ENCODE results near the gene LDHD.
"Not testable (repeated sequence)": the region's sequence is repeated elsewhere in the genome, so short reads cannot be mapped to it uniquely, and the experiment has no call there.

LDHD gene

DNA sequence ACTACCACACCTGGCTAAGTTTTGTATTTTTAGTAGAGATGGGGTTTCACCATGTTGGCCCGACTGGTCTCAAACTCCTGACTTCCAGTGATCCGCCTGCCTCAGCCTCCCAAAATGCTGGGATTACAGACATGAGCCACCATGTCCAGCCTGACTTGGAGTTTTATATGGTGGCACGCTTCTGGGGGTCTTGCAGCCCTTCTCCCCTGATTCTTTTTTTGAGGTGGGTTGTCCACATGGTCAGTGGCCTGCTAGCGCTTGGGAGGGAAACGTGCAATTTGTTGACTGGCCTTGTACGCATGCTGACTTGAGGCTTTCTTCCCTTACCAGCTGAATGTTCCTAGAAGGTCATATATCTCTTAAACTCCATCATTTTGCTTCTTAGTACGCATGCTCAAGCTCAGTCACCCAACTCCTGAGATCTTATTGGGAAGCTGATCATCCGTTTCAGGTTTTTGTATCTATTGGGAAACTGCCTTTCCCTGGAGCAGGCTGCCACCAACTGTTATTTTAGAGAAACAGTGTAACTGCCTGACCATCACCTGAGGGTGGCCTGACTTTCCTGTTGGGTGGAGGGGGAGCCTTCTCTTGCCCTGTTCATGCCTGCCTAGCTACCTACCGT, 13.7 kb upstream of the LDHD start:
- Histone ChIP-seq H3K4me1 (ENCODE audit: low read length) (no peaks in the 10 kb centered on the region), H3K9me2 (replicated peaks; ENCODE audit: insufficient read depth, low read length) (no peaks in the 10 kb centered on the region), H3K4me3 (ENCODE audit: low read length) (no peak overlapping the region), H3K9ac (ENCODE audit: low read length) (no peak overlapping the region), H3K9me3 (replicated peaks; ENCODE audit: insufficient read depth, low read length) (no peaks in the 10 kb centered on the region), H3F3A (ENCODE audit: insufficient read depth, low read length) (no peaks in the 10 kb centered on the region), H3K4me2 (ENCODE audit: low read depth, low read length) (no peak overlapping the region), H3K36me3 (replicated peaks; ENCODE audit: insufficient read depth, low read length) (no peaks in the 10 kb centered on the region), H3K79me2 (ENCODE audit: low read length) (no peaks in the 10 kb centered on the region), H2AFZ (ENCODE audit: low read length) (no peak overlapping the region), H3K27me3 (replicated peaks; ENCODE audit: insufficient read depth, low read length) (no peaks in the 10 kb centered on the region), H3K27ac (ENCODE audit: low read length) (no peak overlapping the region), H4K20me1 (ENCODE audit: insufficient read depth, low read length) (no peaks in the 10 kb centered on the region)
- TF ChIP-seq EZH2phosphoT487 (IDR thresholded peaks at IDR 0.05; ENCODE audit: low read length) (no peak), EZH2 (optimal IDR thresholded peaks at IDR 0.05; ENCODE audit: low read depth, low read length) (no peak)
- TF ChIP-seq, protein P1, sequence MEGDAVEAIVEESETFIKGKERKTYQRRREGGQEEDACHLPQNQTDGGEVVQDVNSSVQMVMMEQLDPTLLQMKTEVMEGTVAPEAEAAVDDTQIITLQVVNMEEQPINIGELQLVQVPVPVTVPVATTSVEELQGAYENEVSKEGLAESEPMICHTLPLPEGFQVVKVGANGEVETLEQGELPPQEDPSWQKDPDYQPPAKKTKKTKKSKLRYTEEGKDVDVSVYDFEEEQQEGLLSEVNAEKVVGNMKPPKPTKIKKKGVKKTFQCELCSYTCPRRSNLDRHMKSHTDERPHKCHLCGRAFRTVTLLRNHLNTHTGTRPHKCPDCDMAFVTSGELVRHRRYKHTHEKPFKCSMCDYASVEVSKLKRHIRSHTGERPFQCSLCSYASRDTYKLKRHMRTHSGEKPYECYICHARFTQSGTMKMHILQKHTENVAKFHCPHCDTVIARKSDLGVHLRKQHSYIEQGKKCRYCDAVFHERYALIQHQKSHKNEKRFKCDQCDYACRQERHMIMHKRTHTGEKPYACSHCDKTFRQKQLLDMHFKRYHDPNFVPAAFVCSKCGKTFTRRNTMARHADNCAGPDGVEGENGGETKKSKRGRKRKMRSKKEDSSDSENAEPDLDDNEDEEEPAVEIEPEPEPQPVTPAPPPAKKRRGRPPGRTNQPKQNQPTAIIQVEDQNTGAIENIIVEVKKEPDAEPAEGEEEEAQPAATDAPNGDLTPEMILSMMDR (IDR thresholded peaks at IDR 0.05; ENCODE audit: low read length) = no peak
- no peak for DNase-seq

DNA sequence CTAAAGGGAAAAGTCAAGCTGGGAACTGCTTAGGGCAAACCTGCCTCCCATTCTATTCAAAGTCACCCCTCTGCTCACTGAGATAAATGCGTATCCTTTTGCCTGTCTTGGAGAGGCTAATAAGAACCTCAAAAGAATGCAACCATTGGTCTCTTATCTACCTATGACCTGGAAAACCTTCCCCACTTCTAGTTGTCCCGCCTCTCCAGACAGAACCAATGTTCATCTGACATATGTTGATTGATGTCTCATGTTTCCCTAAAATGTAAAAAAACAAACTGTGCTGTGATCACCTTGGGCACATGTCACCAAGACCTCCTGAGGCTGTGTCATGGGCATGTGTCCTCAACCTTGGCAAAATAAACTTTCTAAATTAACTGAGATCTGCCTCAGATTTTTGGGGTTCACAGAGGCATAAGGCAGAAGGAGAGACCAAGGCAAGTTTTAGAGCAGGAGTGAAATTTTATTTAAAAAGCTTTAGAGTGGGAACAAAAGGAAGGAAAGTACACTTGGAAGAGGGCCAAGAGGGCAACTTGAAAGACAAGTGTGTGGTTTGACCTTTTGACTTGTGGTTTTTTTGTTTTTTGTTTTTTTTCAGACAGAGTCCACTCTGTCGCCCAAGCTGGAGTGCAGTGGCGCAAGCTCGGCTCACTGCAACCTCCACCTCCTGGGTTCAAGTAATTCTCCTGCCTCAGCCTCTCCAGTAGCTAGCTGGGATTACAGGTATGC, 13.0 kb upstream of the LDHD start:
- peak; percentile 26 for DNase-seq
- not testable (repeated sequence) for H3K4me2 ChIP-seq (ENCODE audit: low read depth, low read length); H2AFZ ChIP-seq (ENCODE audit: low read length); H3K4me1 ChIP-seq (ENCODE audit: low read length); H3K79me2 ChIP-seq (ENCODE audit: low read length); H3K27me3 ChIP-seq (replicated peaks; ENCODE audit: insufficient read depth, low read length); H3K9me2 ChIP-seq (replicated peaks; ENCODE audit: insufficient read depth, low read length); H3K4me3 ChIP-seq (ENCODE audit: low read length); H3K9me3 ChIP-seq (replicated peaks; ENCODE audit: insufficient read depth, low read length); H4K20me1 ChIP-seq (ENCODE audit: insufficient read depth, low read length); H3K36me3 ChIP-seq (replicated peaks; ENCODE audit: insufficient read depth, low read length); H3K9ac ChIP-seq (ENCODE audit: low read length); H3F3A ChIP-seq (ENCODE audit: insufficient read depth, low read length); H3K27ac ChIP-seq (ENCODE audit: low read length)

DNA sequence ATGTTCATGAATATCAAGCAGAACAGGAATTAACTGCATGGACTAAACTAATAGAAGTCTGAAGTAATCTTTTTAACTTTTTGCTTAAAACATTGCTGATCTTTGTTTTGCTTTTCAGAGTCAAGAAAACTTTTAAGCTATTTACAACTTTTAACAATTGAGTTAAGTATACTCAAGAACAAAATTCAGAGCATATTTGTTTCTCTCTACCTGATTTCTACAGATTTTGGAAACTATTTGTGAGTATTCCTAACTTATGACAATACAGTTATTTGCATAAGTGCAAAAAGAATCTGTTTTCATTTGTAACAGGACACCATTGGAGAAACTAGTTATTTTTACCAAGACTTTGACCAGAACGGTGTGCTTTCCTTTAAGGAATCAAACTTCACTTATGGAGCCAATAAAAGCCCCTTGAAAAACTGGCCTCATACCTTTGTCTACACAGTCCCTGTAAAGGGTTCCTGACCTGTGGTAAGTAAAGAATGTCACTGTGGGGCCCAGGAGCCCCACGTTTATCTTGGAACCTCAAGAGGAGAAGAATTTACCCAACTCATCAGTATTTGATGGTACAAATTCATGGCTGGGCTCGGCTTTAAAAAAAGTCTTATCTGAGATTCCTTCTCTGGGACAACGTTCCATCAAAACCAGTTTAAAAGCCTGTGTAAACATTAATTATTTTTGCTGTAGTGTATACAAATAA, 11.3 kb upstream of the LDHD start:
- Histone ChIP-seq H3K4me2 (ENCODE audit: low read depth, low read length) (no peak overlapping the region), H3F3A (ENCODE audit: insufficient read depth, low read length) (no peaks in the 10 kb centered on the region), H3K27me3 (replicated peaks; ENCODE audit: insufficient read depth, low read length) (no peaks in the 10 kb centered on the region), H3K9me2 (replicated peaks; ENCODE audit: insufficient read depth, low read length) (no peaks in the 10 kb centered on the region), H4K20me1 (ENCODE audit: insufficient read depth, low read length) (no peaks in the 10 kb centered on the region), H3K9ac (ENCODE audit: low read length) (no peak overlapping the region), H3K27ac (ENCODE audit: low read length) (no peak overlapping the region), H3K4me3 (ENCODE audit: low read length) (no peak overlapping the region), H3K9me3 (replicated peaks; ENCODE audit: insufficient read depth, low read length) (no peaks in the 10 kb centered on the region), H3K36me3 (replicated peaks; ENCODE audit: insufficient read depth, low read length) (no peaks in the 10 kb centered on the region), H3K79me2 (ENCODE audit: low read length) (no peaks in the 10 kb centered on the region), H2AFZ (ENCODE audit: low read length) (no peak overlapping the region), H3K4me1 (ENCODE audit: low read length) (no peaks in the 10 kb centered on the region)
- no peak for TF ChIP-seq EZH2 (optimal IDR thresholded peaks at IDR 0.05; ENCODE audit: low read depth, low read length)
- TF ChIP-seq, protein P1 (IDR thresholded peaks at IDR 0.05; ENCODE audit: low read length) = no peak
- TF ChIP-seq EZH2phosphoT487 (IDR thresholded peaks at IDR 0.05; ENCODE audit: low read length) = no peak
- no peak for DNase-seq

Measured in MM.1S (cell line).